Smooth muscle cell of the brain vasculature (primary cell): ENCODE measurements around the gene FHOD3.
A peak's percentile ranks its signal among the peaks of the same experiment; 100 is the strongest.
"Not testable (repeated sequence)": the region's sequence is repeated elsewhere in the genome, so short reads cannot be mapped to it uniquely, and the experiment has no call there.

Source experiments
- DNase-seq: peaks from one replicate; pipeline ENCODE4 v3.0.0-alpha.2; 2012; ENCODE audit warnings: low read depth, low spot score

Gene FHOD3

GRCh38 chr18:36776650-36777049 lies 479.1 kb downstream of the FHOD3 start:
- DNase-seq, result no peak

- no peak for DNase-seq
These were observed 480.1 kb downstream of the FHOD3 start for GRCh38 chr18:36777566-36777965.

GRCh38 chr18:36780748-36781147 lies 483.2 kb downstream of the FHOD3 start:
- no peak for DNase-seq

- no peak for DNase-seq
These were observed 485.2 kb downstream of the FHOD3 start for GRCh38 chr18:36782710-36783109.

- DNase-seq, result no peak
These were observed 486.3 kb downstream of the FHOD3 start for GRCh38 chr18:36783792-36784191.

- DNase-seq, result no peak
These were observed 489.2 kb downstream of the FHOD3 start for GRCh38 chr18:36786686-36787085.

- DNase-seq, result no peak
These were observed 495.2 kb downstream of the FHOD3 start for GRCh38 chr18:36792634-36793283.

GRCh38 chr18:36798738-36799473 lies 501.4 kb downstream of the FHOD3 start:
- DNase-seq, result no peak

- DNase-seq, result no peak
These were observed 507.6 kb downstream of the FHOD3 start for GRCh38 chr18:36805105-36805504.

- DNase-seq, result peak; percentile 13
These were observed 511.2 kb downstream of the FHOD3 start for GRCh38 chr18:36808681-36809080.

GRCh38 chr18:36809590-36810381 lies 512.3 kb downstream of the FHOD3 start:
- peak; percentile 21 for DNase-seq

GRCh38 chr18:36811430-36811829 lies 513.9 kb downstream of the FHOD3 start:
- no peak for DNase-seq

GRCh38 chr18:36811955-36812354 lies 514.4 kb downstream of the FHOD3 start:
- DNase-seq, result no peak

- no peak for DNase-seq
These were observed 515.2 kb downstream of the FHOD3 start for GRCh38 chr18:36812678-36813077.

GRCh38 chr18:36813101-36813775 lies 515.7 kb downstream of the FHOD3 start:
- DNase-seq, result no peak

- DNase-seq, result no peak
These were observed 516.3 kb downstream of the FHOD3 start for GRCh38 chr18:36813824-36814223.

- DNase-seq, result no peak
These were observed 517.5 kb downstream of the FHOD3 start for GRCh38 chr18:36814994-36815393.

GRCh38 chr18:36816096-36816495 lies 518.6 kb downstream of the FHOD3 start:
- not testable (repeated sequence) for DNase-seq

GRCh38 chr18:36817039-36817438 lies 519.5 kb downstream of the FHOD3 start:
- DNase-seq, result no peak

GRCh38 chr18:36818652-36819051 lies 521.1 kb downstream of the FHOD3 start:
- no peak for DNase-seq

GRCh38 chr18:36819621-36820020 lies 522.1 kb downstream of the FHOD3 start:
- no peak for DNase-seq

GRCh38 chr18:36821681-36822080 lies 524.2 kb downstream of the FHOD3 start:
- no peak for DNase-seq
